Ishikawa (cell line): ENCODE results near the gene CLDND2.

Experiments
- CEBPB ChIP-seq: IDR thresholded peaks from 2 replicates; pipeline ENCODE4 v1.6.1; 2012
- CREB1 ChIP-seq: IDR thresholded peaks from 2 replicates; pipeline ENCODE4 v1.6.1; 2012; ENCODE audit warnings: low read depth
- EP300 ChIP-seq: IDR thresholded peaks from 2 replicates; pipeline ENCODE4 v1.6.1; 2012; ENCODE audit warnings: borderline replicate concordance
- FOXM1 ChIP-seq: IDR thresholded peaks from 2 replicates; pipeline ENCODE4 v1.6.1; 2012; ENCODE audit warnings: low read depth, borderline replicate concordance
- RAD21 ChIP-seq: IDR thresholded peaks from 2 replicates; pipeline ENCODE4 v1.6.1; 2012; ENCODE audit warnings: low read depth
- TAF1 ChIP-seq: IDR thresholded peaks from 2 replicates; pipeline ENCODE4 v1.6.1; 2012; ENCODE audit warnings: low read depth, mild to moderate bottlenecking
- TCF12 ChIP-seq: IDR thresholded peaks from 2 replicates; pipeline ENCODE4 v1.6.1; 2012; ENCODE audit warnings: low read depth
- TEAD4 ChIP-seq: IDR thresholded peaks from 2 replicates; pipeline ENCODE4 v1.6.1; 2012
- USF1 ChIP-seq: IDR thresholded peaks from 2 replicates; pipeline ENCODE4 v1.6.1; 2012
- YY1 ChIP-seq: IDR thresholded peaks from 2 replicates; pipeline ENCODE4 v1.6.1; 2012; ENCODE audit warnings: low read depth
- ZBTB7A ChIP-seq: IDR thresholded peaks from 2 replicates; pipeline ENCODE4 v1.6.1; 2012; ENCODE audit warnings: low read depth
- TF ChIP-seq, protein P1 (sequence below): IDR thresholded peaks from 2 replicates; pipeline ENCODE4 v1.6.1; 2012; ENCODE audit warnings: low read depth, mild to moderate bottlenecking
- TF ChIP-seq, protein P2 (sequence below): IDR thresholded peaks from 2 replicates; pipeline ENCODE4 v1.6.1; 2012

Gene CLDND2

GRCh38 chr19:51339687-51340656 is 28.8 kb downstream of the CLDND2 start:
- TF ChIP-seq USF1 (peak; percentile 79), FOXM1 (no peak), TCF12 (no peak), CREB1 (no peak), TAF1 (no peak), TEAD4 (no peak)
- TF ChIP-seq, protein P1, sequence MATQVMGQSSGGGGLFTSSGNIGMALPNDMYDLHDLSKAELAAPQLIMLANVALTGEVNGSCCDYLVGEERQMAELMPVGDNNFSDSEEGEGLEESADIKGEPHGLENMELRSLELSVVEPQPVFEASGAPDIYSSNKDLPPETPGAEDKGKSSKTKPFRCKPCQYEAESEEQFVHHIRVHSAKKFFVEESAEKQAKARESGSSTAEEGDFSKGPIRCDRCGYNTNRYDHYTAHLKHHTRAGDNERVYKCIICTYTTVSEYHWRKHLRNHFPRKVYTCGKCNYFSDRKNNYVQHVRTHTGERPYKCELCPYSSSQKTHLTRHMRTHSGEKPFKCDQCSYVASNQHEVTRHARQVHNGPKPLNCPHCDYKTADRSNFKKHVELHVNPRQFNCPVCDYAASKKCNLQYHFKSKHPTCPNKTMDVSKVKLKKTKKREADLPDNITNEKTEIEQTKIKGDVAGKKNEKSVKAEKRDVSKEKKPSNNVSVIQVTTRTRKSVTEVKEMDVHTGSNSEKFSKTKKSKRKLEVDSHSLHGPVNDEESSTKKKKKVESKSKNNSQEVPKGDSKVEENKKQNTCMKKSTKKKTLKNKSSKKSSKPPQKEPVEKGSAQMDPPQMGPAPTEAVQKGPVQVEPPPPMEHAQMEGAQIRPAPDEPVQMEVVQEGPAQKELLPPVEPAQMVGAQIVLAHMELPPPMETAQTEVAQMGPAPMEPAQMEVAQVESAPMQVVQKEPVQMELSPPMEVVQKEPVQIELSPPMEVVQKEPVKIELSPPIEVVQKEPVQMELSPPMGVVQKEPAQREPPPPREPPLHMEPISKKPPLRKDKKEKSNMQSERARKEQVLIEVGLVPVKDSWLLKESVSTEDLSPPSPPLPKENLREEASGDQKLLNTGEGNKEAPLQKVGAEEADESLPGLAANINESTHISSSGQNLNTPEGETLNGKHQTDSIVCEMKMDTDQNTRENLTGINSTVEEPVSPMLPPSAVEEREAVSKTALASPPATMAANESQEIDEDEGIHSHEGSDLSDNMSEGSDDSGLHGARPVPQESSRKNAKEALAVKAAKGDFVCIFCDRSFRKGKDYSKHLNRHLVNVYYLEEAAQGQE: no peak
- TF ChIP-seq, protein P2, sequence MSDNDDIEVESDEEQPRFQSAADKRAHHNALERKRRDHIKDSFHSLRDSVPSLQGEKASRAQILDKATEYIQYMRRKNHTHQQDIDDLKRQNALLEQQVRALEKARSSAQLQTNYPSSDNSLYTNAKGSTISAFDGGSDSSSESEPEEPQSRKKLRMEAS: peak; percentile 82; the same call in 1 of the 2 replicates

- no peak for TF ChIP-seq TEAD4
- TF ChIP-seq CREB1: no peak
- 0 out of 2 replicates have a peak, but pooled peaks have one; percentile 25 for TF ChIP-seq YY1
Observed at GRCh38 chr19:51339313-51339686, 29.5 kb downstream of the CLDND2 start.

GRCh38 chr19:51338563-51339312 is 30.1 kb downstream of the CLDND2 start:
- TF ChIP-seq, protein P1: no peak
- TF ChIP-seq, protein P2: peak; percentile 50
- peak; percentile 72 for TF ChIP-seq RAD21

- TF ChIP-seq EP300 (no peak), CEBPB (no peak)
Observed at GRCh38 chr19:51337861-51338562, 30.8 kb downstream of the CLDND2 start.

GRCh38 chr19:51337141-51337860 is 31.5 kb downstream of the CLDND2 start:
- TF ChIP-seq ZBTB7A (no peak), RAD21 (no peak)

GRCh38 chr19:51333836-51334460 is 34.9 kb downstream of the CLDND2 start:
- TF ChIP-seq USF1: peak; percentile 34; the same call in 1 of the 2 replicates
- TF ChIP-seq CREB1: no peak
